ENCODE data around the gene CFAP100. TPM values are rescaled to one million over a fixed set of nuclear protein-coding genes. Genes with fewer than 3 reads are reported as not detected.
A peak's percentile ranks its signal among the peaks of the same experiment; 100 is the strongest.

The CFAP100 gene
- total RNA-seq, 1 experiment from 2014 or later, result not detected

DNA sequence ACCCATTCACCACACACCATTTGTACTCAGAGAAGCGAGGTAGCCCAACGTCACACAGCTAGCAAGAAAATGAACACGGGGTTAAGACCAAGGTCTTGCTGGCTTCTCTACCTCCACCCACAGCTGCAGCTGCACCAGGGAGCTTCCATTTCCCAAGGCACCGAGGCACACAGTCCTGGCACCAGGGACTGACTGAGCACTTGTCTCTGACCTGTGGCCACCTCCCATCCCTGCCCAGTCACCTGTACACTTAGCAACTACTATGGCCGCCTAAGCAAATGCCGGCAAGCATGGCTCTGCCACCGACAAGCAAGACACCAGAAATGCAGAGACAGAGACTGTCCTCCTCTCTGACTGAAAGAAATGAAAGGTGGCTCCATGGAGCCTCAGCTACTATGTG is 65.7 kb downstream of the CFAP100 start:
- no peak for DNase-seq (ENCODE audit: low read depth)

DNA sequence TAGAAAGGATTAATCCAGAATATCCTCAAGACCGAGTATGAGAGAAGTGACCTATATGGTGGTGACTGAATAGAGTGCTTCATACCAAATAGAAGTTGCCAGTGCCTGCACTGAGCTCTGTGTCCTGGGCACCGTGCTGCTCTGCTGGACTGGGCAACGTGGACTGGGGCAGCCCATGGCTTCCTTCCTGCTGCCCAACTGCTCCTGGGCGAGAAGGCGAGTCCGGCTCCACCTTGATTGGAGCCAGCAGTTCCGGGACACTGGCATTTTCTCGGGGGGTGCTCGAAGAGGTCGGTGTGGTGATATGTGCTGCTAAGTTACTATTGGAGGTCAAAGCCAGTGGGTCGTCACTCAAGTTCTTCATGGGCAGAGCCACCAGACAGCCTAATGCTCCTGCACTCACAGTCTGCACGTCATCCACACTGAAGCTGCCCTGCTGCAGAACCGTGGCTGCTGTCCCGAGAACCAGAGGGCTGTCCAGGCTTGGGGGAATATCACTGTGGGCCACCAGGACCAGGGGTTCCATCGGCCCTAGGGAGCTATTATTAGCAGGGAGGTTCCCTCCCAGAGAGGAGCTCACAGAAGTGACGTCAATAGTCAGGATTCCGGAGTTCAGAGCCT is 66.9 kb downstream of the CFAP100 start:
- no peak for DNase-seq (ENCODE audit: low read depth)

DNA sequence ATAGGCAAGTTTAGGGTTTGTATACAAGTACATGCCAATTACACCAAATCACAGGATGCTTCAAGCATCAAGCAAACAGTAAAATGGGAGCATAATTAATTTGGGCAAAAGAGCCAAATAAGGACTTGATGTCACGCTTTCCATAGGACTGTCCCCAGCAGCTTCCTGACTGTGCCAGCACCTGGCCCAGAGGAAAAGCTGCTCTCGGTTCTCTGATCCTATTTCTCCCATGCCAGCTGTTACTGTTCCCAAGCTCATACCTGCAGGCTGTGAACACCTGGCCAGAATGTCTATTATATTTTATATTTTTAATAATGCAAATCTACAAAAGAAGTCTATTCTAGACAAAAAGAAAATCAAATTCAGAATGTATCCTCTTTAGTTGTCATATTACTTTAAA is 68.8 kb downstream of the CFAP100 start:
- no peak for DNase-seq (ENCODE audit: low read depth)

DNA sequence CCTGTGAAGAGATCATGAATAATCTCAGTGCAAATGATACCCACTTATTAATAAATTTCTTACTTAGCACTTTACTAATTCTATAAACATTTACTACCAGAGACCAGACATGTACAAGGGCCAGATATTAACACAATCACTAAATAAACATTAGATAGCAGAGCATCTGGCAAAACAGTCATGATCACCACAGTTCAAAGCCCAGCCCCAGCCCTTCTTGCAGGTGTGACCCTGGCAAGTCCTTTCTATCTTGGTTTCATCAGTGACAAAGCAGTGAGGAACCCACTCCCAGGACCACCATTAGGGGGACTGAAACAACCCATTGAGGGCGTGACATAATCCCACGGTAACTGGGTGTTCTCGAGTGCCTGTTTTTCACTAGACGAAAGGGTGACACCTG is 69.4 kb downstream of the CFAP100 start:
- no peak for DNase-seq (ENCODE audit: low read depth)

DNA sequence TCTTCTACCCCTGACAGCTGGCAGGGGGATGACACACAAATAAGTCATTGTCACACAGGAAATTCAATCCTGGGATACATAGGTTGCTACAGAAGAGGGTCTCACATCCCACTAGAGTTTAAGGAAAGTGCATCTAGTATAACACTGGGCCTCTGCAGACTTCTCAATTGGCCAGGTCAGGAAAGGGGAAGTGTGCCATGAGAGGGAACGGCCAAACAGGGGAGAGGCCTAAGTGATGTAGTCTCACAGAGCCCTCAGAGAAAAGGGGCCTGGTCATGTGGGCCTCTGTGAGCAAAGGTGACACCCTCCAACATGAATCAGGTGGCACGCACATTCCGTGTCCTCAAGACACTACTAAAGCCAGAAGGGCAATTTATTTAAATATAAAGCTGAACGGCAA is 69.8 kb downstream of the CFAP100 start:
- DNase-seq (ENCODE audit: low read depth), result no peak

DNA sequence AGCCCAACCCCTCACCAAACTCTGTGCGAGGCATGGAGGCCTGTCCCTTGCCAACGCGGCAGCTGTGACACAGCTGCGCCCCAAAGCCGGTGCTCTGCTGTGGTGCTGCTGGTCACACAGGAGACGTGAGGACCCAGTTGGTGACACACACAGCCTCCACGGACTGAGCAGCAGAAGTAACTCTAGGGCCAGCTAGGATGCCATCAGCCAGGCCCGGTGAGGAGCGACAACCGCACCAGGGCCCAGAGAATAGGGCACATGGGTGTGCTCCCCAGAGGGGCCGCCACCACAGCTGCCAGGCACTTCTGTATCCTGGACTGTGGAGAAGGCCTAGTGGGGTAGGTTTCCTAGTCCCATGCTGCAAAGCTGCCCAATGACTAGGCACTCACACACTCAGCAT is 70.3 kb downstream of the CFAP100 start:
- DNase-seq (ENCODE audit: low read depth), result no peak

DNA sequence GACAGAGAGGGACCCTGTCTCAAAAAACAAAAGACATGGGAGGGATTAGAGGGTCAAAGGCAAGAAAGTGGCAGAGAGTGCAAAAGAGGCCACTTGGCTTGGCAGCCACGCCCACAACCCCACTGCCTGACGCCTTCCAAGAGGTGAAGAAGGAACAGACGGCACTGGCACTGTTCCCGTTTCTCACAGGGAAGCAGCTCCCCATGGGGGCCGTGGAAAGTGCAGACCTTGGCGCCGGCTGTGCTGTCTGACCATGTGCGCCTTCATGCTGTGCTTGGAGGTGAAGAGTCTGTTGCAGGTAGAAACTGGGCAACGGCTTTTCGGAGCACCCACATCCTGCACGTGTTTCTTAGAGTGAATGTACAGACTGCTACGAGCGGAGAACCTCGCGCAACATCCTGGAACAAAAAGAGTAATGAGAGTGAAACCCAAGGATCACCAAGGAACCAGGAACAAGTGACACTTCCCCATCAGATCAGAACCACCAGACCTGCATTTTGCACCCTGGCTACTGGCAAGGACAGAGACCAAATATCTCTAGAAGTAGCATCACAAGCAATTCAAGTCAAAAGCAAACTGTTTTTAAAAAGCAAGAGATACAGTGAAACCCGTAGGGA is 71.3 kb downstream of the CFAP100 start:
- no peak for DNase-seq (ENCODE audit: low read depth)

DNA sequence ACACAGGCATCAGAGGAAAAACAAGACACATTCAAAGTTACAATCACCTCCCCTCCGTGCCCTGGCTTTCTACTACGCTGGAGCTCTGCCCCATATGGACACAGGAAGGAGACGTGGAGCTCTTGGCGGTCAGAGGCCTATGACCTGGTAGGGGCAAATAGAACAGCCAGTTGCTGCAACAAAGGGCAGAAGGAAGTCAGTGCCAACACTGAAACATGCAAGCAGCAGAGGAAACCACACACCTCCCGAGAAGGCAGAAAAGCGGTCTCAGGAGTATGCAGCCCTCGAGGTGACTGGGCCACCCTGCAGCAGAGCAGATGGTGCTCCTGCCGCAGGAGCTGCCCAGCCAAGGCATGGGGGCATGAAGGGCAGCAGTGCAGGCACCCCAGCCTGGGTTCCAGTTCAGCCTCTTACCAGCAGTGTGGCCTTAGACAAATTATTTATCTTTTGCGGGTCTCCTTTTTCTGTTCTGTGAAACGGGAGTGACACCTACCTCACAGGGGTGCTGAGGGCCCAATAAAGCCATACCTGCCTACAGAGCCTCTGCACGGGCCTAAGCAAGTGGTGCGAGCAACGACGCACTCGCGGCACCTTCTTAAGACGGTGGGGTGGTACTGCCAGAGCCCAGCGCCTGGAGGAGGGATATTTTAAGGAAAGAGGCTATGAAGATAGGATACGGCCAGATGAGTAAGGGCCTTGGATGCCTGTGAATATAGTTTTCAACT is 72.3 kb downstream of the CFAP100 start:
- DNase-seq (ENCODE audit: low read depth), result no peak

DNA sequence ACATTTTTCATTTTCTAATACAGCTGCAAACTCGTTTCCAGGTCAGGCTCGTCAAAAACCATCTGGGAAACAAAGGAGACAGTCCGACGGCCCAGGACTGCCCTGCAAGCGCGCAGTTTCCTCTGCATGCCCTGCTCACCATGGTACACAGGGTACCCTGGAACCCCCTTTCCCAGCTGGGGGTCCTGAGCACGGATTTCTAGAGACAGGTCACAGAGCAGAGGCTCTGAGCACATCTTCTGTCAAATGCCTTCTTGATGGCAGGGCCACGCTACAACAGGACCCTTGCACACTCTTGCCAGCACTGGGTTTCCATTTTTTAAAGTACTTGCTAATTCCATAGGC is 72.9 kb downstream of the CFAP100 start:
- DNase-seq (ENCODE audit: low read depth), result no peak

DNA sequence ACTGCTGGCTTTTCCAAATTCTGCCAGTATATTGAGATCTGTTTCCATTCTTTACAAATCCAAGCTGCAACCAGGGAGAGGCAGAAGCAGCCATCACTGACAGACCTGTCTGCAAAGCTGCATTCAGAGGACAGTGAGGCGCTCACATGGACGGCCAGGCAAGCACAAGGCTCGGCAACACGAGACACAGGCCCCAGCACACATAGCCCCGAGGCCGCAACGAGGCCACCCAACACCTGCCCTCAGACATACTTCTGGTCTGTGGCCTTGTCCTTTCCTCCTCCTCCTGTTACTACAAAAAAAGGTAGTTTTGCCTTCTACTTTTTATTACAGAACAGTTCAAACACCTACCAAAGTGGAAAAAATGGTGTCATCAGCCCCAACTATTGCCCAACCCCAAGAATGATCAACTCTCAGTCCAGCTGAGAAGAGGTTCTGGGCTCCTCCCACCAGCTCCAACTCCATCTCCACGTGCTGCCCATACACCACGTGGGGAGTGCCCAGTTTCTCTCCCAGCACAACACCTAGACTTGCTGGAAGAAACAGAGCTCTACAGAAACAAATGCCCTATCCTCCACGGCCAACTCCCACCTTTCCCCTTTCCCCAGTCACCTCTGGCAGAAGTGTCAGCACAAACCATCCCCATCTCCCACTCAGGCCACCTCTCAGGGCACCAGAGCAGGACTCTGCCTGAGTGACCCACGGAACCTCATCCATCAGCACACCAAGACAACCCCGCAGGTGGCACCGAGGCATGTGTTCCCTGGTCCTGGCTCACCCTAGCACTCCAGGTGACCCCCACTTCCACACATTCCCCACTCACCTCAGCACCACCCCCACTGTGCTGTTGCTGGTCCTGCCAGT is 73.6 kb downstream of the CFAP100 start:
- no peak for DNase-seq (ENCODE audit: low read depth)

DNA sequence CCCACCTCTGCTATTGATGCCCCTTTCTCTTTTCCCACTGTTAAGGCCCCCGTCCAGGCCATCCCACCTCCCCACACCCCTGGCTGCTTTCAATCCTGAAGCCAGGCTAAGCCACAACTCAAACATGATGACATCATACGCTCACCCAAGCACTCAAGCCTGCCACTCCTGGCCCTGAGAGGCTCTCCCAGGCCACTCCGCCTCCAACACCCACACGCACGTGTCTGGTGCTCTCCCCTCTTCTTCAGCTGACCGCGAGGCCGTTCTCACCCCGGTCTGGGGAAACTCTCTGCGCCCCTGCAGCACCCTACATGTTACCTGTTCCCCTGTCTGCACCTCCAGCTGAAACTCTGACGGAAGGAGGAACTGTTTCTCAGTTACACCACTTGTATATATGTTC is 74.8 kb downstream of the CFAP100 start:
- no peak for DNase-seq (ENCODE audit: low read depth)

DNA sequence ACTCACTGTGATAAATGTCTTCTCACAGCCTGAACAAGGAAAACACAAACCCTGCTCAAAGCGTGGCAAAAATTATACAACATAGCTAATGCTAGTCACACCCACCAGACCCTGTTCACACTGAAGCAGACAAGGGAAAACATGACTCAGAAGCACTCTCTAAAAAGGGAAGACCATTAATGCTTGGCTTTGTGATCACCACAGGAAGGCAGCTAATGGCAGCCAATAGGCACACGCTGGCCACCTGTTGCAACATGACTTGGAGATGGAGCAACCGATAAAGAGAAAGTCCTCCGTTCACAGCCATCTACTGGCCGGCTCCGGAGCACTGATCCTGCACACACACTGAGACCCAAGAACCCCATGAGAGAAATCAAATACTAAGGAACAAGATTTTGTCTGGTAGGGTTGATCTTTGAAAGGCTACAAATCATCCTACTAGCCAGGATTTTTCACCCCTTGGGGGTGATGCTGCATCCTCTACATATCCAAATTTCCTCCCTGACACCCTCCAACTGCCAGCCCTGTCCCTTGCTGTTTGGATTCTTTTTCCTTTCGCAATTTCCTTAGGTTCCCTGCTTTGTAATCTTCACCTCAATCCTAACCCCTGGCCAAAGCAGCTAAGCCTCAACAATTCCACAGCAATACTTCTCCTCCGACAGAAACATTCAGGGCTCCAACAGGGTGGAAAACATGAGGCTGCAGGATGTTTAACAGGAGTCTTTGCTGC is 77.7 kb downstream of the CFAP100 start:
- peak; percentile 72 for DNase-seq (ENCODE audit: low read depth)

DNA sequence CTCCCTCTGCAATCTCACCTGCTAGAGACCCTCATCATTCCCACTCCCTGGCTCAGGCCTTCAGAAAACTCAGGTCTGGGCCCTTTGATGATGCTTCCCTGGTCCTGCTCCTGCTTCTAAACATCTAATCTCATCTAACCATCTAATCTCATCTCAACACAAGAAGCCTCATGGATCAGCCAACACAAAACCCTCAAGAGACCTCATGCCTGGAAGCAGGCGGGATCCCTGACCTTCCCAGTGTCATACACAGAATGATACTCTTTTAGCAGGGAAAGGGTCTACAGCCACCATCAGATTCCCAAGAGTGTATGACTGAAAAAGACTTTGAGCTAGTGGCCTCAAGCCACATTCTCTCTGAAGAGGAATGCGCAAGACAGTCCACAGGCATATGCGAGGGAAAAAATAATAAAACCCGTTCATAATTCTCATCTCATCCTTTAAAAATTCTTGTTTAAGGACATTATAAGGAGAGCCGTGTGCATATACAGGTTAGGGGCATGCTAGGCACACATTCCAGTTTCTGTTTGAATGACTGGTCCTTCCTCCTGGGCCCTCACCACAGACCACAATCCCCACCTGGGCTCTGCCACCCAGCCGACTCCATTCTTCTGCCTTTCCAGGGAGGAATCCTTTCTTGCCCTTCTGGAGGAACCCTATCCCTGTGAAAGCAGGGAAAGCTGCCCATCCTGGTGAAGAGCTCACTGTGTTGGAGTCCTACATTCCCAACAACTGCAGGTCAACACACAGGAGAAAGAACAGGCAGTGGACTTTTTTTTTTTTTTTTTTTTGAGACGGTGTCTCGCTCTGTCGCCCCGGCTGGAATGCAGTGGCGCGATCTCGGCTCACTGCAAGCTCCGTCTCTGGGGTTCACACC is 78.8 kb downstream of the CFAP100 start:
- DNase-seq (ENCODE audit: low read depth), result no peak

DNA sequence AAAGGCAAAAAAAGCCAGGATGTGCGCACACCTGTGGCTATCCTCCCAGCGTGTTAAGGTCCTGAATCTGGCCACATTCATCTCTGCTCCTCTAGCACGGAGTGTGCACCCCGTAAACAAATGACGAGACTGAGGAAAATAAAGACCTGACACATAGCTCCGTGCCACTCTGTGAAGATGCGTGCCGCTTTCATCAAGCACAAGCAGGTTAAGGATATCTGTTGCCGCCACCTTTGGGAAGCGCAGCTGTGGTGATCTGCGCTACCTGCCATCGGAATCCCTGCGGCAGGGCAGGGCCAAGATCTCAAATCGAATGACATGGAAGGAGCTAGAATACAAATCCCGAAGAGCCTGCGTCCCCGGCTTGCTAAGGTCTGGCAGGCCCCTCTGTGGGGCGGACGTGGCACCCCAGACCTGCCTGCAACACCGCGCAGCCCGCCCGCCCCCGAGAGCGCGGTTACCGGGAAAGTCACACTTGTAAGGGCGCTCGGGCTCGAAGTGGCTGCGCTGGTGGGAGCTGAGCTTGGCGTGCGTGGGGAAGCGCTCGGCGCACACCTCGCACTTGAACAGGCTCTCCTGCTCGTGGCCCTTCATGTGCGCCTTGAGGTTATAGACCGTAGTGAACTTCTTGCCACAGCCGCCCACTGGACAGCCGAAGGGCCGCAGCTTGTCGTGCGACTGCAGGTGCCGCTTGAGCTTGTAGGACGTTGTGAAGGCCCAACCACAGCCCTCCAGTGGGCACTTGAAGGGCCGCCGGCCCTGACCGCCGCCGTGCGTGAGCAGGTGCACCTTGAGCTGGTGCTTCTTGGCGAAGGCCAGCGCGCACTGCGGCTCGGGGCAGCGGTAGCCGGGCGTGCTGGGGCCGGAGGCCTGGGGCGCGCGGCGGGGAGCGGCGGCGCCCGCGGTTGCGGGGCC is 80.0 kb downstream of the CFAP100 start:
- DNase-seq (ENCODE audit: low read depth), result peak; percentile 55

DNA sequence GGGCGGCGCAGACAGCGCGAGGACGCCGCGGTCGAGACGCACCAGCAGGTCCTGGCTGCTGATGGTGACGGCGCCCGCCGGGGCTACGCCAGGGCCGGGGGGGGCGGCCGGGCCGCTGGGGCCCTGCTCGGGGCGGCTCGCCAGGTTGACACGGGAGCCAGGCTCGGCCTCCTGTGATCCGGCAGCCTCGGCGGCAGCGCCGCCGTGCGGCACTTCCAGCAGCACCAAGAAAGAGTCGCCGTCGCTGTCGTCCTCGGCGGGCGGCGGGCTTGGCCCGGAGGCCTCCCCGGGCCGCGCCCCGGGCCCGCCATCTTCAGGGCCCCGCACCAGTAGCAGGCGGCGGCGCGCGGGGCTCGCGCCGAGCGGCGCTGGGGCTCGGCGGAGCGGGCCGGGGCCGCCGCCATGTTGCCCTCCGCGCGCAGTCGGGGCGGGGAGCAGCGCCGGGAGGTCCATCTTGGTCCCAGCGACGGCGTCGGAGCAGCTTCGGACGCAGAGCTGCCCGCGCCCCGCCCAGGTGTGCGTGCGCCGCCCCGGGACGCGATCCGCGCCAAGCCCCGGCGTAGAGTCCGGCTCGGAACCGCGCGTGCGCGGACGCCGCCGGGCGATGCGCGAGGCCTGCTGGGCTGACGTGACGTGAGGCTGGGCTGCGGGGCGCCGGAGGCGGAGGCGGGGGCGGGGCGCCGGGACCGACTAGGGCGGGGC is 80.9 kb downstream of the CFAP100 start, which contains the start of gene ZXDC:
Gene ZXDC, minus strand, starts transcription at position 479 of the 702 bp plus-strand sequence. Its CDS starts 26 bp downstream, at position 453.
- peak; percentile 94 for DNase-seq (ENCODE audit: low read depth)

DNA sequence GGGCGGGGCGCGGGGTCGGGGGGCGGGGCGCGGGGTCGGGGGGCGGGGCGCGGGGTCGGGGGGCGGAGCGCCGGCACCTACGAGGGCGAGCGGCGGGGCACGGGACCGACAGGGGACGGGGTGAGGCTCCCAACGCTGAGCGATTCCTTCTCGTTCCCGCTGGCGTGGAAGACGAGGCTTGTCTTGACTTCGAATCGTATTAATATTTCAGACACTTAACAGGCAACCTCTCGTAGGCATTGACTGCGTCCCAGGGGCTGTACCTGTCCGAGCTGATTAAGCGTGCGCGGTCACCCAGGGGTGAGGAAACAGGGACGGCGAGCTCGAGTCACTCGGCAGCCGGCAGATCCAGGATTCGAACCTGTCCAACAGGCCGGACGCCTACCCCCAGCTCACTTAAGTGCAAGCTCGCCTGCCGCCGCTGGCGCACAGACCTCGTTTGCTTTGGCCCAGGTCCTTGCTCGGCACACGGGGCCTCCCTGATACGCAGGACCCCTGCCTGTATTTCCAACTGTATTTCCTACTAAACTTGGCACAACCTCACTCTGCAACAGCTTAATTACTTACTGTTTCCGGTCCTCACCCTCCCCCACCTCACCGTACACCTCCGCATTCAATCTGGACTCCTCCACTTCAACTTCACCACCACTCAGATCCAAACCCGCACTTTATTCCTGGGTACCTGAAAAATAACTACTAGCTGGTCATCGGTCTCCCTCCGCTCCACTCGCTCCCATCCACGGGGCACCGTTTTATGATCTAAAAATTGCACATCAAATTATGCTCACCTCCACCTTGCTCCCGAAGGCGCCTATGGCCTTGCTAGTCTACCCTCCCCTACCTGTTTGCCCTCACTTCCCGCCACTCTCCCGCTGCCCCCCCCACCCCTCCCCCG is 81.7 kb downstream of the CFAP100 start:
- peak; percentile 43 for DNase-seq (ENCODE audit: low read depth)

DNA sequence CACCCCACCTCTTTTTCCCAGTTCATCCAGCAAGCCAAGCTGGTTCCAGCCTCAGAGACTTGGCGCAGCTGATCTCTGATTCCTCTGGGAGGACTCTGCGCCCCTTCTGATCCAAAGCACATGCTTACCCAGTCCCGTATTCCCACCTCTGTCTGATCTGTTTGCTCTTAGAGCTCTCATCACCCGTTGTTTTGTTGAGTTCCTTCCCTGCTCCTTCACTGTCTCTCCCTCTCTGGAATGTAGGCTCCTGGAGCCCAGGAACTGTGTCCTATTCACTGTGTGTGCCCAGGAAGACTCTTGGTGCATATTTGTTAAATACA is 82.3 kb downstream of the CFAP100 start:
- no peak for DNase-seq (ENCODE audit: low read depth)

All from M059J (cell line).